KMS-11 (cell line): Measurements from ENCODE around the gene SMIM30.

Experiments used
- H2AFZ ChIP-seq: fragments of 200-600 bp; sonication (generic); 2 replicates; pipeline ENCODE4 v1.6.1; 2016; ENCODE audit warnings: antibody characterized with exemption, mixed run types, low read depth
- H3K27ac ChIP-seq: fragments of 200-600 bp; sonication (generic); 2 replicates; pipeline ENCODE4 v1.6.1; 2016; ENCODE audit warnings: mild to moderate bottlenecking, mixed run types
- H3K27me3 ChIP-seq: fragments of 200-600 bp; sonication (generic); 2 replicates; pipeline ENCODE4 v1.6.1; 2017; ENCODE audit warnings: mild to moderate bottlenecking, low read depth, mixed run types, moderate library complexity; ENCODE audit not compliant: insufficient read depth
- H3K36me3 ChIP-seq: fragments of 200-600 bp; sonication (generic); 2 replicates; pipeline ENCODE4 v1.6.1; 2017; ENCODE audit warnings: mild to moderate bottlenecking, mixed run types; ENCODE audit not compliant: insufficient read depth
- H3K4me1 ChIP-seq: fragments of 200-600 bp; sonication (generic); 2 replicates; pipeline ENCODE4 v1.6.1; 2016; ENCODE audit warnings: mild to moderate bottlenecking, low read depth, mixed run types; ENCODE audit not compliant: poor library complexity, severe bottlenecking
- H3K4me2 ChIP-seq: fragments of 200-600 bp; sonication (generic); 2 replicates; pipeline ENCODE4 v1.7.0; 2016; ENCODE audit warnings: mild to moderate bottlenecking, mixed run types
- H3K4me3 ChIP-seq: fragments of 200-600 bp; sonication (generic); IDR thresholded peaks from 2 replicates; pipeline ENCODE4 v1.6.1; 2017; ENCODE audit warnings: low read depth, low read length, mixed read lengths; ENCODE audit not compliant: insufficient read depth
- H3K79me2 ChIP-seq: fragments of 200-600 bp; sonication (generic); 2 replicates; pipeline ENCODE4 v1.6.1; 2016; ENCODE audit warnings: low read depth, mixed run types; ENCODE audit not compliant: insufficient read depth
- H3K9ac ChIP-seq: fragments of 200-600 bp; sonication (generic); 2 replicates; pipeline ENCODE4 v1.6.1; 2016; ENCODE audit warnings: mild to moderate bottlenecking, mixed run types
- H4K20me1 ChIP-seq: fragments of 200-600 bp; sonication (generic); 2 replicates; pipeline ENCODE4 v1.6.1; 2016; ENCODE audit warnings: mild to moderate bottlenecking, mixed run types; ENCODE audit not compliant: insufficient read depth
- TF ChIP-seq, protein P1 (sequence below): fragments of 200-600 bp; sonication (generic); conservative IDR thresholded peaks from 2 replicates; pipeline ENCODE4 v1.6.1; 2017; ENCODE audit warnings: low read depth, mild to moderate bottlenecking, antibody characterized with exemption, low read length, moderate library complexity, mixed read lengths

SMIM30 gene

DNA sequence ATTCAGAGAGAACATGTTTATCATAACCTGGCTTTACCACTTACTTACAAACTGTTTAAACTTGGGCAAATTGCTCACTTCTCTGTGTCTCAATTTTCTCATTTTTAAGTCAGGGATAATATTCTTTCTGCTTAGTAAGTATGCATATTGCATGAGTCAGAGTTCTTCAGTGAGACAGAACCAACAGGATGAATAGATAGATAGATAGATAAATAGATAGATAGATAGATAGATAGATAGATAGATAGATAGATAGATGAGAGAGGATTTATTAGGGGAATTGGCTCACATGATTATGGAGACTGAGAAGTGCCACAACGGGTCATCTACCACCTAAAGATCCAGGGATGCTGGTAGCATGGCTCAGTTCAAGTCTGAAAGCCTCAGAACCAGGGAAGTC is 15.7 kb upstream of the SMIM30 start:
- H2AFZ ChIP-seq = no peak overlapping the region
- no peaks in the 10 kb centered on the region for H3K4me1 ChIP-seq
- H3K36me3 ChIP-seq = no peaks in the 10 kb centered on the region
- TF ChIP-seq, protein P1, sequence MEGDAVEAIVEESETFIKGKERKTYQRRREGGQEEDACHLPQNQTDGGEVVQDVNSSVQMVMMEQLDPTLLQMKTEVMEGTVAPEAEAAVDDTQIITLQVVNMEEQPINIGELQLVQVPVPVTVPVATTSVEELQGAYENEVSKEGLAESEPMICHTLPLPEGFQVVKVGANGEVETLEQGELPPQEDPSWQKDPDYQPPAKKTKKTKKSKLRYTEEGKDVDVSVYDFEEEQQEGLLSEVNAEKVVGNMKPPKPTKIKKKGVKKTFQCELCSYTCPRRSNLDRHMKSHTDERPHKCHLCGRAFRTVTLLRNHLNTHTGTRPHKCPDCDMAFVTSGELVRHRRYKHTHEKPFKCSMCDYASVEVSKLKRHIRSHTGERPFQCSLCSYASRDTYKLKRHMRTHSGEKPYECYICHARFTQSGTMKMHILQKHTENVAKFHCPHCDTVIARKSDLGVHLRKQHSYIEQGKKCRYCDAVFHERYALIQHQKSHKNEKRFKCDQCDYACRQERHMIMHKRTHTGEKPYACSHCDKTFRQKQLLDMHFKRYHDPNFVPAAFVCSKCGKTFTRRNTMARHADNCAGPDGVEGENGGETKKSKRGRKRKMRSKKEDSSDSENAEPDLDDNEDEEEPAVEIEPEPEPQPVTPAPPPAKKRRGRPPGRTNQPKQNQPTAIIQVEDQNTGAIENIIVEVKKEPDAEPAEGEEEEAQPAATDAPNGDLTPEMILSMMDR = no peak
- H3K79me2 ChIP-seq = no peaks in the 10 kb centered on the region
- H3K27me3 ChIP-seq = no peaks in the 10 kb centered on the region
- H3K9ac ChIP-seq = no peak overlapping the region
- H3K4me2 ChIP-seq = no peak overlapping the region
- no peak overlapping the region for H3K27ac ChIP-seq
- no peak overlapping the region for H3K4me3 ChIP-seq
- no peaks in the 10 kb centered on the region for H4K20me1 ChIP-seq

DNA sequence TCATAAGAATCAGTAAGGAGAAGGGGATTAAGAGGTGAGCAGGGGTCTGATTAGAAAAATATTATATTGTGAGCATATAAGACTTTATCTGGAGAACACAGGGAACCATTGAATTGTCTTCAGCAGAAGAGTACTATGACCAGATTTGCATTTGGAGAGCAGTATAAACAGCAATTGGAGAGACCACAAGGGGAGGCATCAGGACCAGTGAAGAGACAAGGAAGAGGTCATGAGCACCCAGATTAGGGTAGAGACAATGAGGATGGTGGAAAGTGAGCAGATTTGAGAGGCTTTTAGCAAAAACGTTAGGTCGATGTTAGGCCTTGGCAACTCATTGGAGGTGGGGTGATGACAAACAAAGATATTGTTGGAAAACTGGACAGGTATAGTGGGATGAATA is 13.0 kb upstream of the SMIM30 start:
- Histone ChIP-seq H3K4me2 (no peak overlapping the region), H3K79me2 (no peaks in the 10 kb centered on the region), H3K36me3 (no peaks in the 10 kb centered on the region), H2AFZ (no peak overlapping the region), H3K27ac (no peak overlapping the region), H3K4me1 (no peaks in the 10 kb centered on the region), H3K27me3 (no peaks in the 10 kb centered on the region), H3K4me3 (no peak overlapping the region), H3K9ac (no peak overlapping the region), H4K20me1 (no peaks in the 10 kb centered on the region)
- TF ChIP-seq, protein P1 = no peak

DNA sequence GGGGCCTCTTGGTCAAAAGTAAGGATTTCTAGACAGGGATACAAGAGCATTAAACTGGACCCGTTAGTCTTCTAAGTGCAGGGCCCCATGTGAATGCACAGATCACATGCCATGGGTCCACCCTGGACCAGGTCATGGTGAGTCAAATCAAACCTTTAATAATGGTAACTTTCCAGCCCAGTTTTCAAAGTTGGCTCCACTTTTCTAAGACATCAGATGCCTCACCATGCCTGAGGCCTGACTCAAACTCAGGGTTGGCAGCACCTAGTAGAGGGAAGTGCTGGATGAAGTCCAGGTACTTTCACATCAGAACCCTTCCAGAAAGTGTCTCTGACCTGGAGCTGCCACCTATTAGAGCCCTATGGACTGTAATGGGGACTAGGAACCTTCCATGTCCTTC is 9.7 kb upstream of the SMIM30 start:
- TF ChIP-seq, protein P1 = no peak
- no peaks in the 10 kb centered on the region for H3K79me2 ChIP-seq
- no peaks in the 10 kb centered on the region for H3K4me1 ChIP-seq
- no peak overlapping the region for H3K4me3 ChIP-seq
- no peak overlapping the region for H3K27ac ChIP-seq
- no peak overlapping the region for H3K4me2 ChIP-seq
- no peaks in the 10 kb centered on the region for H4K20me1 ChIP-seq
- no peak overlapping the region for H2AFZ ChIP-seq
- H3K36me3 ChIP-seq = no peaks in the 10 kb centered on the region
- H3K9ac ChIP-seq = no peak overlapping the region
- H3K27me3 ChIP-seq = no peaks in the 10 kb centered on the region

DNA sequence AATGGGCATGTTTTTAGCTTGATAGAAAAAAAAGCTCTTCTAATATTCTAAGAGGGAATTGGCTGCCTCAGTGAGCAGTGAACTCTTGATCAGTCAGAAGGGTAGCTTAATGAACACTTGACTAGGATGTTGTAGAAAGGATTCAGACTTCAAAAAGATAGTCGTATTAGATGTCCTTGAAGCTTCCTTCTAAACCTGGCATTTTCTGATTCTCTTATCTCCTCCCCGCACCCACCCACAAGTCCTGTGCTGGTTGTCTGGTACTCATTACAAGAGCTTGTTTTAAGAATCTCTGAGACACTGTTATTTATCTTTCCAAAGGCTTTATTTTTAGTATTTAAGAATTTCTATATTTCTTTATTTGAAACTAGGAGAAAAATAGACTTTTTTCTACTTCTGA is 7.4 kb upstream of the SMIM30 start:
- Histone ChIP-seq H4K20me1 (no peaks in the 10 kb centered on the region), H3K27ac (no peak overlapping the region)
- TF ChIP-seq, protein P1 = no peak

More for the DNA sequence above, 7.4 kb upstream of the SMIM30 start:
- no peaks in the 10 kb centered on the region for H3K27me3 ChIP-seq
- no peaks in the 10 kb centered on the region for H3K79me2 ChIP-seq
- no peak overlapping the region for H3K4me2 ChIP-seq
- no peak overlapping the region for H2AFZ ChIP-seq
- no peak overlapping the region for H3K4me3 ChIP-seq
- no peak overlapping the region for H3K9ac ChIP-seq
- no peaks in the 10 kb centered on the region for H3K4me1 ChIP-seq
- H3K36me3 ChIP-seq = no peaks in the 10 kb centered on the region
